Right lobe of liver (tissue), 4 donors: ENCODE measurements around the gene C11orf68.

ENCODE experiments used
- CTCF ChIP-seq, 4 donors: fragments of 200-600 bp in 3 of 4; fragments of 450-650 bp in 1 of 4; IDR thresholded peaks; one replicate each; pipeline versions ENCODE4 v1.5.1 to v1.8.0; 2016 to 2022; ENCODE audit warnings: antibody characterized with exemption in 4 of 4, mild to moderate bottlenecking in 2 of 4
- POLR2A ChIP-seq: fragments of 450-650 bp; IDR thresholded peaks from one replicate; pipeline ENCODE4 v1.6.1; 2017; ENCODE audit warnings: antibody characterized with exemption, mild to moderate bottlenecking
- donor health status: DM: no; HTN: no; CAD: no.
- donor health status: DM: no; HTN: no; CAD: no.
- donor health status: DM: no; HTN: yes; CAD: no.

- TF ChIP-seq CTCF (IDR thresholded peaks at IDR 0.05) (no peak), POLR2A (no peak)
Measured at GRCh38 chr11:65879617-65880016, 39.2 kb downstream of the C11orf68 start, which contains the start of gene CTSW.
